ENCODE results near the gene TRIM60. TPM values are rescaled to one million over a fixed set of nuclear protein-coding genes. Genes with fewer than 3 reads are reported as not detected.
"Not testable (repeated sequence)": the region's sequence is repeated elsewhere in the genome, so short reads cannot be mapped to it uniquely, and the experiment has no call there.

TRIM60 gene
- total RNA-seq, 4 donors from 2014 or later = not detected

DNA sequence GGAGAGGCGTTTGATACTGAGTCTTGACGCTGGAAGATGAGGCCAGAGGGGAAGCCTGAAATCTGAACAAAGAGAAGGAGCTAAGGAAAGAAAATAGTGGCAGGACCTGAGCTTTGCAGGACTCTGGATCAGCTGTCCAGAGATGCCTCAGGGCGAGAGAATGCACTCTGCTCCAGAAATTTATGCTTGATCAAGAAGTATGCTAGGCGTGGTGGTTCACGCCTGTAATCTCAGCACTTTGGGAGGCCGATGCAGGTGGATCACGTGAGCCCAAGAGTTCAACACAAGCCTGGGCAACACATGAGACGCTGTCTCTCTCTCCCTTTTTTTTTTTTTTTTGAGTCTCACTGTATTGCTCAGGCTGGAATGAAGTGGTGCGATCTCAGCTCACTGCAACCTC is 23.8 kb downstream of the TRIM60 start:
- ATAC-seq (no peak), DNase-seq (no peak)
- no peak overlapping the region for H3K27ac ChIP-seq
- no peaks in the 10 kb centered on the region for H3K36me3 ChIP-seq
- in situ Hi-C loops (cut with MboI; ENCODE audit: low sequenced_read_pairs in 4 of 4) (no loop called here), intact Hi-C loops (cut with DNase I; ENCODE audit: low total_unique reads) (no loop called here)
- no peaks in the 10 kb centered on the region for H3K9me3 ChIP-seq
- H3K27me3 ChIP-seq = no peaks in the 10 kb centered on the region
- H3K4me3 ChIP-seq = no peak overlapping the region
- TF ChIP-seq POLR2A (IDR thresholded peaks at IDR 0.05) (no peak), CTCF (IDR thresholded peaks at IDR 0.05 in 4 of 5, conservative IDR thresholded peaks at IDR 0.05 in 1 of 5) (no peak)
- no peaks in the 10 kb centered on the region for H3K4me1 ChIP-seq

DNA sequence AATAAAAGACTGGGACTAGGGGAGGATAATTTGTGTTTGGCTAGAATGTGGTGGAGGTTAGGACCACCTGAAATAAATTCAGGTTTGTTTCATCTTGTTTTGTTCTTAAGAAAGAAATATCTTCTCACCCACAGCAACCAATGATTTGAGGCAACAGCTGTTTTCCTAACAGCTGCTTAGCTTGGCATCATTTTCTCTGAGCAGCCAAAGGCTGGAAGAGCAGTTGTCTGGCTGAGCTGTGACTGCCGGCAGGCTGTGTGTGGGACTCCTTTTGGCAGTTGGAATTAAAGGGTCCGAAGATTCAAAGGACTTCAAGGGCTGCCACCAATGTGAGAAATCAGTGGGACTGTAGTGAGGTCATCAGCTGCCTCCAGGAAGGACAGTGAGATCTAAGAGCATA is 26.9 kb downstream of the TRIM60 start:
- intact Hi-C loops (cut with DNase I; ENCODE audit: low total_unique reads) (no loop called here), in situ Hi-C loops (cut with MboI; ENCODE audit: low sequenced_read_pairs in 4 of 4) (no loop called here)
- Histone ChIP-seq H3K4me3 (no peak overlapping the region), H3K9me3 (no peaks in the 10 kb centered on the region), H3K36me3 (no peaks in the 10 kb centered on the region), H3K27ac (no peak overlapping the region), H3K27me3 (no peaks in the 10 kb centered on the region), H3K4me1 (no peaks in the 10 kb centered on the region)
- ATAC-seq (no peak), DNase-seq (no peak)
- TF ChIP-seq POLR2A (IDR thresholded peaks at IDR 0.05) = no peak
- no peak for TF ChIP-seq CTCF (IDR thresholded peaks at IDR 0.05 in 4 of 5, conservative IDR thresholded peaks at IDR 0.05 in 1 of 5)

- TF ChIP-seq POLR2A (IDR thresholded peaks at IDR 0.05) (no peak), CTCF (IDR thresholded peaks at IDR 0.05 in 4 of 5, conservative IDR thresholded peaks at IDR 0.05 in 1 of 5) (no peak)
- ATAC-seq = no peak
- Histone ChIP-seq H3K9me3 (no peaks in the 10 kb centered on the region), H3K4me1 (no peaks in the 10 kb centered on the region), H3K36me3 (no peaks in the 10 kb centered on the region), H3K27me3 (no peaks in the 10 kb centered on the region), H3K27ac (no peak overlapping the region), H3K4me3 (no peak overlapping the region)
- intact Hi-C loops (cut with DNase I; ENCODE audit: low total_unique reads) = no loop called here
- no peak for DNase-seq
- in situ Hi-C loops (cut with MboI; ENCODE audit: low sequenced_read_pairs in 4 of 4) = no loop called here
Observed at GRCh38 chr4:165059386-165059785, 27.6 kb downstream of the TRIM60 start.

DNA sequence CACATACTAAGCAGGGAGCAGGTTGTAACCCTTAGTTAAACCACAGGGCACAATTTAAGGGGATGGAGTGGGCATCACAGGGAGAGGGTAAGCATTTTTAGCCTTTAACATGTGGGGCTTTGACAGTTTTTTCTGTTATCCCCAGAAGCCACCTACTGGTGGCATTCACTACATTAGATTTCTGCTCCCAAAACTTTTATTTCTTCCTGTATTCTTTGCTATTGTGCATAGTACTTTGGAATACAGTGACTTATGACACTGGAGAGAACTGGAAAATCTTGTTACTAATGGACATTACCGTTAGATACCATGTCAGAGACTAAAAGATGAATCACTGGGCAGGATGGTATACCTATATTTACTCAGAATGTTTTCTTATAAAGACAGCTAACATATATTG is 29.1 kb downstream of the TRIM60 start:
- no peak for ATAC-seq
- H3K27ac ChIP-seq = no peak overlapping the region
- TF ChIP-seq POLR2A (IDR thresholded peaks at IDR 0.05) (no peak), CTCF (IDR thresholded peaks at IDR 0.05 in 4 of 5, conservative IDR thresholded peaks at IDR 0.05 in 1 of 5) (no peak)
- H3K4me3 ChIP-seq = no peak overlapping the region
- DNase-seq = no peak
- no peaks in the 10 kb centered on the region for H3K4me1 ChIP-seq
- no peaks in the 10 kb centered on the region for H3K36me3 ChIP-seq
- H3K27me3 ChIP-seq = no peaks in the 10 kb centered on the region
- intact Hi-C loops (cut with DNase I; ENCODE audit: low total_unique reads) = no loop called here
- in situ Hi-C loops (cut with MboI; ENCODE audit: low sequenced_read_pairs in 4 of 4) = no loop called here
- no peaks in the 10 kb centered on the region for H3K9me3 ChIP-seq

DNA sequence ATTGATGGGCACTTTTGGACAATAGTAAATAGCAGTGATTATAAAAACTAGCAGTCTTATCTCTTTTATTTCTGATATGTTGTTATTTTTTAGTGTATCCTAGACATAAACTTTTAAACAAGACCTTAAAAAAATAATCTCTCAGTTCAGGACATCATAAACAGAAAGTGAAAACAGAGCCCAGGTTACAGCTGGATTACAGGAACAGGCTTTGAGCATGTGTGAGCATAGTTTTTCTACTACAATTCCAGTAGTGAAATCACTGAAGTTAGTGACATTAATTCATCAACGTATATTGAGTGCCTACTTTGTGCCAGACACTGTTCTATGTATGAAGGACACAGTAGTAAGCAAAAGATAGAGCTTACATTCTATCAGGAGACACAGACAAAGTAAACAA is 38.8 kb downstream of the TRIM60 start:
- Histone ChIP-seq H3K36me3 (no peaks in the 10 kb centered on the region), H3K9me3 (no peaks in the 10 kb centered on the region), H3K4me1 (no peaks in the 10 kb centered on the region), H3K27ac (no peak overlapping the region), H3K27me3 (no peaks in the 10 kb centered on the region), H3K4me3 (no peak overlapping the region)
- in situ Hi-C loops (cut with MboI; ENCODE audit: low sequenced_read_pairs in 4 of 4) (no loop called here), intact Hi-C loops (cut with DNase I; ENCODE audit: low total_unique reads) (no loop called here)
- ATAC-seq = no peak
- DNase-seq = no peak
- TF ChIP-seq POLR2A (IDR thresholded peaks at IDR 0.05) = no peak
- no peak for TF ChIP-seq CTCF (IDR thresholded peaks at IDR 0.05 in 4 of 5, conservative IDR thresholded peaks at IDR 0.05 in 1 of 5)

- in situ Hi-C loops (cut with MboI; ENCODE audit: low sequenced_read_pairs in 4 of 4); H3K27me3 ChIP-seq; intact Hi-C loops (cut with DNase I; ENCODE audit: low total_unique reads); H3K27ac ChIP-seq; H3K9me3 ChIP-seq; H3K36me3 ChIP-seq; H3K4me3 ChIP-seq; DNase-seq; ATAC-seq; H3K4me1 ChIP-seq: not testable (repeated sequence)
Observed at GRCh38 chr4:165073346-165073745, 41.5 kb downstream of the TRIM60 start.
